HEK293 (cell line): ENCODE results near the gene NECTIN4.

Experiments
- BCL11B ChIP-seq: fragments of 450-650 bp; formaldehyde crosslinking; IDR thresholded peaks from 2 replicates; pipeline ENCODE4 v1.5.1; 2016; ENCODE audit warnings: low read depth, missing biosample characterization, missing genetic modification characterization
- SP2 ChIP-seq: fragments of 450-650 bp; formaldehyde crosslinking; IDR thresholded peaks from 2 replicates; pipeline ENCODE4 v1.5.1; 2016; ENCODE audit warnings: missing biosample characterization, missing genetic modification characterization
- TCF7L2 ChIP-seq: IDR thresholded peaks from 2 replicates; pipeline ENCODE4 v1.6.1; 2011; ENCODE audit warnings: low read depth, mild to moderate bottlenecking, inconsistent platforms, low read length, moderate library complexity, borderline replicate concordance
- ZNF292 ChIP-seq: fragments of 450-650 bp; formaldehyde crosslinking; IDR thresholded peaks from 2 replicates; pipeline ENCODE4 v1.5.1; 2016; ENCODE audit warnings: low read depth, missing biosample characterization, missing genetic modification characterization, borderline replicate concordance
- ZNF629 ChIP-seq: fragments of 450-650 bp; formaldehyde crosslinking; IDR thresholded peaks from 2 replicates; pipeline ENCODE4 v1.5.1; 2017; ENCODE audit warnings: missing biosample characterization, missing genetic modification characterization
- ZNF701 ChIP-seq: fragments of 450-650 bp; formaldehyde crosslinking; IDR thresholded peaks from 2 replicates; pipeline ENCODE4 v1.5.1; 2016; ENCODE audit warnings: missing biosample characterization, missing genetic modification characterization
- TF ChIP-seq, protein P1 (sequence below): fragments of 450-650 bp; formaldehyde crosslinking; IDR thresholded peaks from 2 replicates; pipeline ENCODE4 v1.5.1; 2016; ENCODE audit warnings: missing biosample characterization, missing genetic modification characterization
- TF ChIP-seq, protein P2 (sequence below): sonication (generic); formaldehyde crosslinking; IDR thresholded peaks from 2 replicates; pipeline ENCODE4 v1.8.1; 2022; ENCODE audit warnings: mild to moderate bottlenecking, moderate library complexity, missing genetic modification reagents

DNA sequence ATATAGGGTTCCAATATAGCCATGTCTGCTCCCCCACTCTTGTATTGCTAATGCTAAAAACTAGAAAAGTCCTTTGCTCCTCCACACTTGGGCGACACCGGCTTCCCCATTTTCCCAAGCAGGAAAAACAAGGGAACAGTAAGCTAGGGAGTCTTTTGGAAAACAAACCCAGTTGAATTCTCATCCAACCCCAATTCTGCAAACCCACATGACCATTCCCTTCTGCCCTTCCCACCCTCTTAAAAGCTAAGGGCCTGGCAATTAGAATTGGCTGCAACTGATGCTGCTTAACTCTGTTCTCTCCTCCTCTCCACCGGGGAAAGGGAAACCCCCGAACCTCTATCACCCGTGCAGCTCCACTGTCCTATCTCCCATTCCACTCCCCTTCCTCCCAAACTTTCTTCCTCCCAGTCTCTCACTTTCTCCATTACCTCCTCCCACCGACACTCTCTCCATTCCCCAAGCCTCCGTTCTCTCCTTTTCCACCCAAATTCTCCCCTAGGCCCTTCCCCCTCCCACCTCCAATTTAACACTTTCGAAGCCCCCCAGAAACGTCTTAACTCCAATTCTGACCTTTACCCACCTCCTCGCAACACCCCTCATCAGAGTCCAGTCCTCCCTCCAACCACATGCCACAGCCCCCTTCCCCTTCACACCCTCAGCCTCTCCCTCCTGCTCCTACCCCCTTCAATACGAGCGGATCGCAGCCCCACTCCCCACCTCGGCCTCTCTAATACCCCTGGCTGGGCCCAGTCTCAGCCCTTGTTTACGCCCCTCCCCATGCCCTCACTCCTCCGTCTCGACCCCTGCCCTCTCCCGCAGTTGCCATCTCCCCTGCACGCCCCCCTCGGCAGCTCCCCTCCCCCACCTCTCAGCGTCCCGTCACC lies 42.4 kb upstream of the NECTIN4 start:
- no peak for TF ChIP-seq SP2 (tag by site-specific recombination)
- TF ChIP-seq ZNF292 (tag by site-specific recombination): 0 out of 2 replicates have a peak, but pooled peaks have one; percentile 1
- peak; percentile 78 for TF ChIP-seq BCL11B (tag by site-specific recombination)
- TF ChIP-seq, protein P1, sequence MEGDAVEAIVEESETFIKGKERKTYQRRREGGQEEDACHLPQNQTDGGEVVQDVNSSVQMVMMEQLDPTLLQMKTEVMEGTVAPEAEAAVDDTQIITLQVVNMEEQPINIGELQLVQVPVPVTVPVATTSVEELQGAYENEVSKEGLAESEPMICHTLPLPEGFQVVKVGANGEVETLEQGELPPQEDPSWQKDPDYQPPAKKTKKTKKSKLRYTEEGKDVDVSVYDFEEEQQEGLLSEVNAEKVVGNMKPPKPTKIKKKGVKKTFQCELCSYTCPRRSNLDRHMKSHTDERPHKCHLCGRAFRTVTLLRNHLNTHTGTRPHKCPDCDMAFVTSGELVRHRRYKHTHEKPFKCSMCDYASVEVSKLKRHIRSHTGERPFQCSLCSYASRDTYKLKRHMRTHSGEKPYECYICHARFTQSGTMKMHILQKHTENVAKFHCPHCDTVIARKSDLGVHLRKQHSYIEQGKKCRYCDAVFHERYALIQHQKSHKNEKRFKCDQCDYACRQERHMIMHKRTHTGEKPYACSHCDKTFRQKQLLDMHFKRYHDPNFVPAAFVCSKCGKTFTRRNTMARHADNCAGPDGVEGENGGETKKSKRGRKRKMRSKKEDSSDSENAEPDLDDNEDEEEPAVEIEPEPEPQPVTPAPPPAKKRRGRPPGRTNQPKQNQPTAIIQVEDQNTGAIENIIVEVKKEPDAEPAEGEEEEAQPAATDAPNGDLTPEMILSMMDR (tag by site-specific recombination): no peak
- TF ChIP-seq ZNF701 (tag by site-specific recombination): no peak; the same call in 1 of the 2 replicates
- TF ChIP-seq ZNF629 (tag by site-specific recombination): no peak
- no peak for TF ChIP-seq TCF7L2
- TF ChIP-seq, protein P2, sequence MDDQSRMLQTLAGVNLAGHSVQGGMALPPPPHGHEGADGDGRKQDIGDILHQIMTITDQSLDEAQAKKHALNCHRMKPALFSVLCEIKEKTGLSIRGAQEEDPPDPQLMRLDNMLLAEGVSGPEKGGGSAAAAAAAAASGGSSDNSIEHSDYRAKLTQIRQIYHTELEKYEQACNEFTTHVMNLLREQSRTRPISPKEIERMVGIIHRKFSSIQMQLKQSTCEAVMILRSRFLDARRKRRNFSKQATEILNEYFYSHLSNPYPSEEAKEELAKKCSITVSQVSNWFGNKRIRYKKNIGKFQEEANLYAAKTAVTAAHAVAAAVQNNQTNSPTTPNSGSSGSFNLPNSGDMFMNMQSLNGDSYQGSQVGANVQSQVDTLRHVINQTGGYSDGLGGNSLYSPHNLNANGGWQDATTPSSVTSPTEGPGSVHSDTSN: no peak
